Measurements from ENCODE around the gene ST6GALNAC5. TPM values are rescaled to one million over a fixed set of nuclear protein-coding genes. Genes with fewer than 3 reads are reported as not detected.

ST6GALNAC5 gene
- total and polyA plus RNA-seq, 2 of the 13 experiments (the other 11 are each of a cell fraction or from before 2014, with no cell fraction given) = not detected

DNA sequence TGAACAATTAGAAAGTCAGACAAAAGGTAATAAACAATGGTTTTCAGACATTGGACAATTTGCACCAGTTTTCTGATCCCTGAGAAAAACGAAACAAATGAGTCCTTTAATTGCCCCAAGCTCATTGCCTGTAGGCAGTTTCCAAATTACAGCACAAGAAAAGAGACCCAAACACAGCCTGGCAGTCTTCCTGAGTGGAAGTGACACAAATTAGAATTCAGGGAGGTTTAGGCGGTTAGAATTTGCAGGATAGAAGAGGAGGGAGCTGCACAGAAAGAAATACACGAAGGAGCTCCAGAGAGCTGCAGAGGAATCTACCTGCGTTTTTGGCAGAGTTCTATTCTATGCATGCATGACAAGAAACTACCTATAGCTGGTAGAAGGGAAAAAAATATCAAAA is 236.2 kb downstream of the ST6GALNAC5 start (continued):
- TF ChIP-seq KMT2B (CRISPR knock-in tag; IDR thresholded peaks at IDR 0.05) = no peak

DNA sequence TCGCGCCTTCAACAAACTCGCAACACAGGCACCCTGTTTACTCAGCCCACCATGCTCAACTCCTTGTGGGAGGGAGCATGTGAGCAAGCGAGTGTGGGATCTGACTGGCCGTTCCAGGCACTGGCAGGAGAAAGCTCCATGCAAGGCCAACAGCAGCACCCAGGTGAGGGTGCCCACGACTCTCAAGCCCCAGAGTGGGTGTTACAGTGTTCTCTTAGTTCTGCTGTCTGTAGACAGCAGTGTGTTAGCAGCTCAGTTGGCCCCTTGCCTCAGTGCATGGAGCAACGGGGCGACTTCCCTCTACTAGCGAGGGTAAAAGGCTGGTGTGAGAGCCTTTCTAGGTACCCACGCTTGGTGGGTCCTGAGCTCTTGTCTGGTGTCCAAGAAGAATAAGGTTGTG is 237.4 kb downstream of the ST6GALNAC5 start:
- ChIA-PET CTCF (ENCODE audit: low intra/inter-chr PET ratio, low total read pairs) (no interaction called here), POLR2A (no interaction called here)
- no peak for ATAC-seq
- Histone ChIP-seq H4K20me1 (ENCODE audit: insufficient read depth, low read length) (no peaks in the 10 kb centered on the region), H3K36me3 (replicated peaks in 1 of 2; ENCODE audit: control insufficient read depth in 1 of 2, insufficient read depth in 2 of 2, low read length in 2 of 2) (no peaks in the 10 kb centered on the region), H3K9ac (ENCODE audit: insufficient read depth, low read depth, low read length) (no peak overlapping the region), H2AFZ (ENCODE audit: low read length) (no peak overlapping the region), H3K4me1 (ENCODE audit: insufficient read depth, low read length) (no peaks in the 10 kb centered on the region), H3K27ac (ENCODE audit: extremely low read length, insufficient read depth, low read length) (no peak overlapping the region), H3K4me2 (ENCODE audit: low read depth, low read length) (no peak overlapping the region), H3K9me3 (ENCODE audit: low read length) (no peaks in the 10 kb centered on the region), H3K4me3 (replicated peaks in 1 of 3; ENCODE audit: insufficient read depth in 1 of 3, low read depth in 2 of 3, low read length in 3 of 3) (no peak overlapping the region), H3K27me3 (ENCODE audit: control insufficient read depth in 1 of 2, insufficient read depth in 2 of 2, low read length in 2 of 2) (no peaks in the 10 kb centered on the region), H3K79me2 (ENCODE audit: insufficient read depth, low read length) (no peaks in the 10 kb centered on the region)
- intact Hi-C loops (cut with micrococcal nuclease; ENCODE audit: unreplicated experiment) (no loop called here), in situ Hi-C loops (cut with HindIII; ENCODE audit: extremely low pct_ligation_motif_present, low pct_unique_long_range_greater_than_20kb) (no loop called here)
- no TSS peak for BruUV-seq (replicated peaks)
- WGBS (ENCODE audit: low lambda C conversion rate) = 86% methylated on average over 10 of the region's 10 CpGs
- no peak for FAIRE-seq
- no peak for DNase-seq (ENCODE audit: low spot score)
- TF ChIP-seq RBFOX2 (IDR thresholded peaks at IDR 0.05; ENCODE audit: low read depth, low read length) = no peak
- TF ChIP-seq ZSCAN12 (CRISPR knock-in tag; IDR thresholded peaks at IDR 0.05) = no peak
- no peak for TF ChIP-seq CBX2 (IDR thresholded peaks at IDR 0.05; ENCODE audit: low read depth, low read length)
- no peak for TF ChIP-seq CBX2 (CRISPR knock-in tag; IDR thresholded peaks at IDR 0.05; ENCODE audit: low read depth)
- no peak for TF ChIP-seq ZNF768 (CRISPR knock-in tag; IDR thresholded peaks at IDR 0.05)
- TF ChIP-seq HOXD1 (CRISPR knock-in tag; IDR thresholded peaks at IDR 0.05) = no peak
- TF ChIP-seq SOX5 (CRISPR knock-in tag; IDR thresholded peaks at IDR 0.05; ENCODE audit: borderline replicate concordance) = no peak
- no peak for TF ChIP-seq ZNF160 (CRISPR knock-in tag; IDR thresholded peaks at IDR 0.05)
- TF ChIP-seq ZNF720 (CRISPR knock-in tag; IDR thresholded peaks at IDR 0.05) = no peak
- no peak for TF ChIP-seq ZMYM2 (CRISPR knock-in tag; IDR thresholded peaks at IDR 0.05)

Small RNAs within 50 kb of the gene (microRNA-seq; reads per million reads assigned to microRNA genes)
- gene MIR7156 = not detected

Small RNAs within 50 kb of the gene (small RNA-seq; reads per million reads assigned to genes)
- gene MIR7156 (ENCODE audit: insufficient read depth in 2 of 3, insufficient read length in 3 of 3, low read depth in 2 of 3, low replicate concordance in 1 of 3) = 0 reads per million in 3 experiments

Measured in HepG2 (cell line).